AG09309 (cell line): Measurements from ENCODE around the gene RBFOX2.
"Not testable (repeated sequence)": the region's sequence is repeated elsewhere in the genome, so short reads cannot be mapped to it uniquely, and the experiment has no call there.

Experiments used
- DNase-seq: peaks from one replicate; pipeline ENCODE4 v3.0.0-alpha.2; 2010; ENCODE audit warnings: low read depth
- H3K4me3 ChIP-seq: 2 replicates; pipeline ENCODE4 v1.5.1; 2011; ENCODE audit warnings: mild to moderate bottlenecking, low read depth, low read length, moderate library complexity; ENCODE audit not compliant: control insufficient read depth
- TF ChIP-seq, protein P1 (sequence below): IDR thresholded peaks from 2 replicates; pipeline ENCODE4 v1.5.1; 2011; ENCODE audit warnings: mild to moderate bottlenecking, low read depth, low read length, inconsistent platforms; ENCODE audit not compliant: insufficient read depth, control insufficient read depth; ENCODE audit errors: missing control alignments

Gene RBFOX2

DNA sequence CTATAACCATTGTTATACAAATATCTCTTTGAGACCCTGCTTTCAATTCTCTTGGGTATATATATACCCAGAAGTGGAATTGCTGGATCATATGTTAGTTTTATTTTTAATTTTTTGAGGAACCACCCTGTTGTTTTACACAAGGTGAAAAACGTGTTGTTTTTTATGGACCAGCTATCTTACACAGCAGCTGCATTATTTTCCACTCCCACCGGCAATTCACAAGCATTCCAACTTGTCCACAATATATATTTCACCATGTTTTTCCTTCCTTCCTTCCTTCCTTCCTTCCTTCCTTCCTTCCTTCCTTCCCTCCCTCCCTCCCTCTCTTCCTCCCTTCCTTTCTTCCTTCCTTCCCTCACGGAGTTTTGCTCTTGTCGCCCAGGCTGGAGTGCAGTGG, 317.3 kb downstream of the RBFOX2 start:
- TF ChIP-seq, protein P1, sequence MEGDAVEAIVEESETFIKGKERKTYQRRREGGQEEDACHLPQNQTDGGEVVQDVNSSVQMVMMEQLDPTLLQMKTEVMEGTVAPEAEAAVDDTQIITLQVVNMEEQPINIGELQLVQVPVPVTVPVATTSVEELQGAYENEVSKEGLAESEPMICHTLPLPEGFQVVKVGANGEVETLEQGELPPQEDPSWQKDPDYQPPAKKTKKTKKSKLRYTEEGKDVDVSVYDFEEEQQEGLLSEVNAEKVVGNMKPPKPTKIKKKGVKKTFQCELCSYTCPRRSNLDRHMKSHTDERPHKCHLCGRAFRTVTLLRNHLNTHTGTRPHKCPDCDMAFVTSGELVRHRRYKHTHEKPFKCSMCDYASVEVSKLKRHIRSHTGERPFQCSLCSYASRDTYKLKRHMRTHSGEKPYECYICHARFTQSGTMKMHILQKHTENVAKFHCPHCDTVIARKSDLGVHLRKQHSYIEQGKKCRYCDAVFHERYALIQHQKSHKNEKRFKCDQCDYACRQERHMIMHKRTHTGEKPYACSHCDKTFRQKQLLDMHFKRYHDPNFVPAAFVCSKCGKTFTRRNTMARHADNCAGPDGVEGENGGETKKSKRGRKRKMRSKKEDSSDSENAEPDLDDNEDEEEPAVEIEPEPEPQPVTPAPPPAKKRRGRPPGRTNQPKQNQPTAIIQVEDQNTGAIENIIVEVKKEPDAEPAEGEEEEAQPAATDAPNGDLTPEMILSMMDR: no peak

DNA sequence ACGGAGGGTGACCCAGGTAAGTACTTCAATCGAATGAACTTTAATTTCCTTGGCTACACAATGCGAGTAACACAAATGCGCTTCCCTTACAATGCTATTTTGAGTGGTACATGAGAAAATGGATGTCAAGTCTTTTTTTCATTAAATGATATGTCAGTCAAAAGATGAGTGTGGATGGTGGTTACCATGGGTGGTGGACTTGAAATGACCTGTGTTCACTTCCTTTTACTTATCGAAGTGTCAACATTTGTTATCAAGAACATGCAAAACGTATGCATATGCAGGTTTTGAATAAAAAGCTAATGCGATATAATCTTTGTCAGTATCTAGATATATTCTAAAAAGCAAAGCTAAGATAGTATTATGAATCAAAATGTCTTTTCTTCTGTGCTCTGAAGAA, 319.7 kb downstream of the RBFOX2 start:
- H3K4me3 ChIP-seq: no peak overlapping the region
- DNase-seq: no peak
- TF ChIP-seq, protein P1: no peak

More for the DNA sequence above, 317.3 kb downstream of the RBFOX2 start:
- no peak for DNase-seq
- H3K4me3 ChIP-seq: no peak overlapping the region

DNA sequence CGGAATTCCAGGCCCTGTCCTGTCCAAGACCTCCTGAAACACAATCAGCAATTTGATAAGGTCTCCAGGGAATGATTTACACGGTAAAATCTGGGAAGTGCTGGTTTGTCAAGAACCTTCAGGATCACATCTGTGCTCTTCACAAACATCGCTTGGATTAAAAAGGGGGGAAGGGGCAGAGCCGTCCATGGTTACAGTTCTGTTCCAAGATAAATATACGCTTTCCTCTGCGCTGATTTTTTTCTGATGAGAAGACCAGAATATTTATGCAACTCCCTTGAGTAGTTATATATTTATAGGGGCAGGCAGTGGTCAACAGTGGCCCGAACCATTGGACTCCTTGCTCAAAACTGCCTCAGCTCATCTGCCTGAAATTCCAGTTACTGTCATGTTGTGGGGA, 320.2 kb downstream of the RBFOX2 start:
- H3K4me3 ChIP-seq: no peak overlapping the region
- no peak for DNase-seq
- TF ChIP-seq, protein P1: no peak

DNA sequence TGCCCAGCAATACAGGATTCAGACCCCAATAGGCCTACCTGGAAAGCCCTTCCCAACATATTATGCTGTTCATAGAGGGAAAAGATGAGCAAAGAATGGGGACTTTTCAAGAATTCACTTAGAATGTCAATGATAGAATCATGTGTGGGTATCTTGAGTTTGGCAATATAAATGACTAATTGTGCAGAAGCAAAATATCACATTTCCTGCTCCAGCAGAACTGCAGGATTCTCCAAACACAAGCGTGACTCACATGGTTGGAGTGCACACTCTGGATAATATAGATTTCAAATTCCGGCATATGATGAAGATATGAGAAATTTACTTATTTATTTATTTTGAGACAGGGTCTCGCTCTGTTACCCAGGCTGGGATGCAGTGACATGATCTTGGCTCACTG, 323.5 kb downstream of the RBFOX2 start:
- no peak overlapping the region for H3K4me3 ChIP-seq
- DNase-seq: peak; percentile 39
- TF ChIP-seq, protein P1: no peak

DNA sequence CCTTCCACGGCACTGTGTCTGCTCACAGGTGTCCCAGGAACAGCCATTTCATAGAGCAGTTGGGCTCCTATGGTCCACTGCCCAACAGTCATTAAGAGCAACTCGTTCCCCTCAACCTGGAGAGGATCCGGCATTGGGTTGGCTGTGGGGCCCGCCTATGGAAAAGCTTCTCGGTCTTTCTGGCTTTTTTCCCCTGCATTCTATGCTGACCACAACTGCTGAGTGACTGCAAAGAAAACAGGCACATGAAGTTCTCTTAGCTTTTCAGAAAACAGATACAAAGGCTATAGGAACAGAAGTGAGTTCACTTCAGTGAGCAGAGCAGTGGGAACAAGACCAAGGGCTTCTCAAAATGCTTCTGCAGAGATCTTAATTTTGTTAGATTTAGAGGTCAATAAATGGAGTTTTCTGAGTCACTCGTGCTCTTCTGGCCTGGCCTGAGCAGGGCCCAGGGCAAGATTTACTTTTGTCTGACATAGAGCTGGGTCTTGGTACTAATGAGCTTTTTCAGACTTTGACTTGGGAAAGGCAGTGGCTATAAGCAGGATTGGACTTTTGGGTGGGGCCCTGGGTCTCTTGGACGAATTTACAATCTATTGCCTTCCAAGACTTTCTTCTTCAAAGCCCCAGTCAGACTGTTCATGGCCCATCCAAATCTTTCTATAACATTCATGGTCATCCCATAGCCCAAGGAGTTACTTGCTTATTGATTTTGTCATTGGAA, 324.6 kb downstream of the RBFOX2 start:
- TF ChIP-seq, protein P1: no peak
- DNase-seq: no peak
- no peak overlapping the region for H3K4me3 ChIP-seq

DNA sequence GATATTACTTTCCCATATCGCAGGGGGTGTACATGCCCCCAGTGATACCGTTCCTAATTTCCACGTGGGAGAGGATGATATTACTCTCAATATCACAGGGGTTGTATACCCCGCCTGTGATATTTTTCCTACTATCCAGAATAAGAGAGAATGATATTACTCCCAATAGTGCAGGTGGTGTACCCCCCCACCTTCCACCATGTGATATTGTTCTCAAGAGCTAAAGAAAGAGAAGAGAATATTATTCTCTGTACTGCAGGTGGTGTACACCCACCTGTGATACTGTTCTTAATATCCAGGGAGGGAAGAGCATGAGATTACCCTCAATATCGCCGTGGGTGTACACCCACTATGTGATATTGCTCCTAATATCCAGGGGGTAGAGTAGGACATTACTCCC, 328.8 kb downstream of the RBFOX2 start:
- H3K4me3 ChIP-seq, DNase-seq: not testable (repeated sequence)

DNA sequence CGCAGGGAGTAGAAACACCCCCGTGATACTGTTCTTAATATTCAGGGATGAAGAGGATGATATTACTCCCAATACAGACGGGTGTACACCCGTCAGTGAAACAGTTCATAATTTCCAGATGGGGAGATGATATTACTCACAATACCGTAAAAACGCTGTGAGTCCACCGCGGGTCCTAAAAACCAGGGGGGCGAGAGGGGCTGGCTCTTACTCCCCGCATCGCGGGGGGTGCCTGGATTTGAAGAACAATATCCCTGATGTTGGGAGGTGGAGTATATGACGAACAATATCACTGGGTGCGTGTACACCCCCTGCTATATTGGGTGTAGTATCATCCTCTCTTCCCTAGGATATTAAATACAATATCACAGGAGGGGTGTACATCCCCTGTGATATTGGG, 331.5 kb downstream of the RBFOX2 start:
- no peak overlapping the region for H3K4me3 ChIP-seq
- no peak for DNase-seq
- TF ChIP-seq, protein P1: no peak
